Measurements from ENCODE around the gene ISY1.
"Not testable (repeated sequence)": the region's sequence is repeated elsewhere in the genome, so short reads cannot be mapped to it uniquely, and the experiment has no call there.

ISY1 gene

DNA sequence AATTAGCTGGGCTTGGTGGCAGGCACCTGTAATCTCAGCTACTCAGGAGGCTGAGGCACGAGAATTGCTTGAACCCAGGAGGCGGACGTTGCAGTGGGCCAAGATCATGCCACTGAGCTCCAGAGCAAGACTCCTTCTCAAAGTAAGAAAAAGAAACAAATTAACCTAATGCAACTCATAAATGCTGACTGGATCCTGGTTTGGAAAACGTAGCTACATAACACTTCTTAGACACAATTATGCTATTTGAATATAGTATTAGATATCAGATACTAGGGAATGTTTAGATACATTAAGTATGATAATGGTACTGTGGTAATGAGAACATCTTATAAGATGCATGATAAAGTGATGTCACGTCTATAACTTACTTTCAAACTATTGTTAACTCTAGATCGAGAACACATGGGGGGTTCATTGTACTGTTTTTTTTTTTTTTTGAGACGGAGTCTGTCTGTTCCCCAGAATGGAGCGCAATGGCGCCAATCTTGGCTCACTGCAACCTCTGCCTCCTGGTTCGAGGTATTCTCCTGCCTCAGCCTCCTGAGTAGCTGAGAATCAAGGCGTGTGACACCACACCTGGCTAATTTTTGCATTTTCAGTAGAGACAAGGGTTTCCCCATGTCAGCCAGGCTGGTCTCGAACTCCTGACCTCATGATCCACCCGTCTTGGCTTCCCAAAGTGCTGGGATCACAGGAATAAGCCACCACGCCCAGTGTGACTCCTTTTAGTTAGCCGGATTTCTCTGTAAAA lies 5.9 kb upstream of the ISY1 start:
- no peak for DNase-seq (ENCODE audit: low read depth in 2 of 2, low spot score in 1 of 2)

DNA sequence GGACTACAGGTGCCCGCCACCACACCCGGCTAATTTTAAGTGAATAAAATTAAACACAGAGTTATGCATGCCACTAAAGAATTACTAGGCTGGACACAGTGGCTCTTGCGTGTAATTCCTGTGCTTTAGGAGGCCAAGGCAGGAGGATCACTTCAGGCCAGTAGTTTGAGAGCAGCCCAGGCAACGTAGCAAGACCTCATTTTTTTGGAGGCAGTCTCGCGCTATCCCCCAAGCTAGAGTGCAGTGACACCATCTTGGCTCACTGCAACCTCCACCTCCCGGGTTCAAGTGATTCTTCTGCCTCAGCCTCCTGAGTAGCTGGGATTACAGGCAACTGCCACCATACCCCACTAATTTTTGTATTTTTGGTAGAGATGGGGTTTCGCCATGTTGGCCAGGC lies 4.7 kb upstream of the ISY1 start:
- not testable (repeated sequence) for DNase-seq (ENCODE audit: low read depth in 2 of 2, low spot score in 1 of 2)

DNA sequence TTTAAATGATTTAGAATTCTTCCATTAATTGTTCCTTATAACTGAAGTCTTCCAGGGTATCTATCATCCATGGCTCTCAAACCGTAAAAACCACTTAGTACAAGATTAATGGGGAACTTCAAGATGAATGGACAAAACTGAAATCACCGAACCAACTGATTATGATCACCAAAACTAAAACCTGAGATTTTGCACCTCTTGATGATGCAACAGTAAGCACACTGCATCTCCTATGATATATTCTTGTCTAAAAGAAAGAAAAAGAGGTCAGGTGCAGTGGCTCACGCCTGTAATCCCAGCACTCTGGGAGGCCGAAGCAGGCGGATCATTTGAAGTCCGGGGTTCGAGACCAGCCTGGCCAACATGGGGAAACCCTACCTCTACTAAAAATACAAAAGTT lies 3.6 kb upstream of the ISY1 start:
- no peak for DNase-seq (ENCODE audit: low read depth in 2 of 2, low spot score in 1 of 2)

DNA sequence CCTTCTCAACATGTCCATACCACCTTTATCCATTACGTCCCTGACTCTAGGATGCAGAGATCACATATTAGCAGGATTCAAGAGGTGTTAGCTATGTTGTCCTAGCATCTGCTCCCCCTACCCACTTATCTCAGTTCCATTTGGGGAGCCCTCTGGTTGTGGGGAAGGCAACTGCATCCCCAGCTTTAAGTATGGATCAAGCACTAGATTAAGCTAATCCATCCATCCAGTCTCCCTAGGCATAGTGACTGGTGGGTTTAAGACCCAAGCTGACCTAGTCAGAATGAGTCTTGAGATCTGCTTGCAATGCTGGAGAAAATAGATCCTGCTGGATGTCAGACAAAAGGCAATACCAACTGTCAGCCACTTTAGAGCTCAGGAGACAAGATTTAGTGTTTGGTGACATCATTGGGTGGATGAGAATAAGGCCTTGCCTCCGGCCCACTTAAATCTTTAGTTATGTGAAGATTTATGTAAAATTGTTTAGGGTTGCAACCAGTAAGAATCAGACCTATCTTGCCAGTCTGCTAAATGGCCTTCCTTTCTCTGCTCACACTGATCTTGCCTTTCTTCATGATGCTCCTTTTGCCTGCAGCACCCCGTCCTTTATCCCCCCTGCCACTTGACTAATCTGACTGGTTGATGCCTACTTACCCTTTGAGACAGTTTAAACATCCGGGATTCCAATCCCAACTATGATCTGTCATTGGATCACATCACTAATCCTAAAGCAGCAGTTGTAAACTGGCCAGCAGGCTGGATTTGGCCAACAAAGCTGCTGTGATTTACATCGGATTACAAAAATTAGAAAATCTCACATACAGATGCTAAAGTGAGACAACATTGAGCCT lies 2.1 kb upstream of the ISY1 start:
- DNase-seq (ENCODE audit: low read depth in 2 of 2, low spot score in 1 of 2), result no peak

DNA sequence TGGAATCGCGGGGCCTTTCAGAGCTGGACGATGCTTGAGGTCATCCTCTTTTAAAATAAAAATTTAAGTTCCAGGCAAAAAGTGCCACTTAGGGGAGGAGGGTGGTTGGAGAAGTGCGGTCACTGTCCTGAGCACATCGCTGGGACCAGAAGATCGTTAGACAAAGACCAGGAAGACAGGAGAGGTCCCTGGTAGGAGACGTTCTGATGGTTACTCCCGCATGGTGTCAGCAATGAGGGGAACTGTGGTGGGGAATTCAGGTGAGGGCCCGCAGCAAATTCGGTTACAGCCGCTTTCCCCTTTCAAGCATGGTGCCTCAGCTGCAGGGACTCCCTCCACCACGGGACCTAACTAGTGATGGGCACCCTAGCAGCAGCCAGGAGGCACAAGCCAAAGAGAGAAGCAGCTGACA lies 1.0 kb upstream of the ISY1 start:
- DNase-seq (ENCODE audit: low read depth in 2 of 2, low spot score in 1 of 2), result no peak

DNA sequence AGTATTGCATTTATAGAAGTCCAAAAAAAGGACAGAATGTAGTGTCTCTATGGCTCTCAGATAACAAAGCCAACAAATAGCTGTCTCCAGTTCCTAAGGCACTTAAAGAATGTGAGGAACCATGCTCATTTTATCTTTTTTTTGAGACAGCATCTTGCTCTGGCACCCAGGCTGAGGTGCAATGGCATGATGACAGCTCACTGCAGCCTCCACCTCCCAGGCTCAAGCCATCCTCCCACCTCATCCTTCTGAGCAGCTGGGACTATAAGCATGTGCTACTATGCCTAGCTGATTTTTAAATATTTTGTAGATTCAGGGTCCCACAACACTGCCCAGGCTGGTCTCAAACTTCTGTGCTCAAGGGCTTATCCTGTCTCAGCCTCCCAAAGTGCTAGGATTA lies 16.1 kb downstream of the ISY1 start:
- DNase-seq (ENCODE audit: low read depth in 2 of 2, low spot score in 1 of 2), result no peak

DNA sequence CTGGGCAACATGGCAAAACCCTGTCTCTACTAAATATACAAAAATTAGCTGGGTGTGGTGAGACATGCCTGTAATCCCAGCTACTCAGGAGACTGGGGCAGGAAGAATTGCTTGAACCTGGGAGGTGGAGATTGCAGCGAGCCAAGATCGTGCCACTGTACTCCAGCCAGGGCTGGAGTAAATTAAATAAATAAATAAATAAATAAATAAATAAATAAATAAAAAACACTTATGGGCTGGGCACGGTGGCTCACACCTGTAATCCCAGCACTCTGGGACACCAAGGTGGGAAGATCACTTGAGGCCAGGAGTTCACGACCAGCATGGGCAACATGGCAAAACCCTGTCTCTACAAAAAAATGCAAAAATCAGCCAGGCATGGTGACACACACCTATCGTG lies 19.9 kb downstream of the ISY1 start:
- not testable (repeated sequence) for DNase-seq (ENCODE audit: low read depth in 2 of 2, low spot score in 1 of 2)

DNA sequence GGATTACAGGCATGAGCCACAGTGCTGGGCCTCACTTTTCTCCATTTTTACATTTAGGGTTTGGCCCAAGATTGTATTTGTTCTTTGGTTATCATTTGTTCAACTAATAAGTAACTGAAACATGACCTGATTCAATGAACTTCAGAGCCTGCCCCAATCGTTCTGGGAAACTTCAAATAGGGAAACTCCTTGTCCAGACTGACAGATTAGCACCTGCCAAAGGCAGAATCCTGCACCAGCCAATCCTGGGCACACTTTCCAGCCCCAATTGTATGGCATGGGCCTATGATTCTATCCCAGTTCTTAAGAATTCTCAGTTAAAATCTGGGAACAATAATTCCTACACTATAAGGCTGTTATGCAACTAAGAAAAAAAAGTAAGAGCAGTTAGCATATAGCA lies 21.0 kb downstream of the ISY1 start:
- no peak for DNase-seq (ENCODE audit: low read depth in 2 of 2, low spot score in 1 of 2)

DNA sequence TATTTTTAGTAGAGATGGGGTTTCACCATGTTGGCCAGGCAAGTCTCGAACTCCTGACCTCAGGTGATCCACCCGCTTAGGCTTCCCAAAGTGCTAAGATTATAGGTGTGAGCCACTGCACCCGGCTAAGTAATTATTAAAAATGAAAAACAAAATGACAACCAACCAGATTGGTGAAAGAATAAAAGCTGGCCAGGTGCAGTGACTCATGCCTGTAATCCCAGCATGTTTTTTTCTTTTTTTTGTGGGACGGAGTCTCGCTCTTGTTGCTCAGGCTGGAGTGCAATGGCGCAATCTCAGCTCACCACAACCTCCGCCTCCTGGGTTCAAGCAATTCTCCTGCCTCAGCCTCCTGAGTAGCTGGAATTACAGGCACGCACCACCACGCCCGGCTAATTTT lies 24.6 kb downstream of the ISY1 start:
- DNase-seq (ENCODE audit: low read depth in 2 of 2, low spot score in 1 of 2), result not testable (repeated sequence)

DNA sequence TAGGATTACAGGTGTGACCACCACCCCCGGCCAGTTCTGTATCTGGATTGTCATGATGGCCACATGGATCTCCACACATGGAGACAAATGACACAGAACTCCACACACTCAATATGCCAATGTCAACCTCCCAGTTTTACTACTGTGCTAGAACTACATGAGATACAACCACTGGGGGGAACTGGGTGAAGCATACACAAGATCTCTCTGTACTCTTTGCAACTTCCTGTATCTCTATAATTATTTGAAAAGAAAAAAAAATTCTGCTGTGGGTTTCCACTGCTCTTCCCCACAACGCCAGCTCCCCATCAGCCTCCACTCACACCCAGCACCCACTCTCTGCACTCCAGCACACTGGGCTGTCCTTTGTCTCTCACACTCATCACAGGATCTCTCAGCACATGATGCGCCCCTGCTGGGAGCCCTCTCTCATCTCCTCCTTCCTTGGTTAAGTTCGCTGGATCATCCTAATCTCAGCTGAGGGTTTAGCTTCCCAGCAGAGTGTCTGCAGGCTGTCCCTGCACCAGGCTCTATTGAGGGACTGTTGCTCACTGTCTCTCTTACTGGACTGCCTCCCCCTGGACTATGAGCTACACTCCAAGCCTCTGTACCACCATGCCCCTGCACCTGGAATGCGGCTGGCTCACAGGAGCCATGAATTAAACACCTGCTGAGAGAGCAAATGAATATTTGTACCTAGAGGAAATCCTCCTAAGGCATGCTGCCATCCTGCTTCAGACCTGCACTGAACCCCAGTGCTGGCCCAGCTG lies 28.6 kb downstream of the ISY1 start:
- DNase-seq (ENCODE audit: low read depth in 2 of 2, low spot score in 1 of 2), result no peak

DNA sequence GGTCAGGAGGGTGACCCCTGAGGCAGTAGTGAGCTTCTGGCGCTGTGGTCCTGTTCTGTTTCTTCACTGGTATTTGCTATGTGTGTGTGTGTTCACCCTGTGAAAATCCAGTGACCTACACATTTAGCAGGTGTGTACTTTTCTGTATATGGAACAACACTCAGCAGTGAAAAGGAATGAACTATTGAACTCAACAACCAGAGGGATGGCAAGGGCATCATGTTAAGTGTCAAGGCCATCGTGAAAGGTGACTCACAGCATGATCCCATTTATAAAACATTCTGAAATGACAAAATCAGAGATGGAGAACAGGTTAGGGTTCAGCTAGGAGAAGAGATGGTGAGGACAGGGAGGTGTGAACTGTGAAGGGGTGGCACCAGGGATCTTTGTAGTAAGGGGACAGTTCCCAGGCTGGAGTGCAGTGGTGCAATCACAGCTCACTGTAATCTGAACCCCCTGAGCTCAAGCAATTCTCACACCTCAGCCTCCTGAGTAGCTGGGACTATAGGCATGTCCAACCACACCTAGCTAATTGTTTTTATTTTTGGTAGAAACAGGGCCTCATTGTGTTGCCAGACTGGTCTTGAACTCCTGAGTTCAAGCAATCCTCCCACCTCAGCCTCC lies 29.3 kb downstream of the ISY1 start:
- DNase-seq (ENCODE audit: low read depth in 2 of 2, low spot score in 1 of 2), result no peak

DNA sequence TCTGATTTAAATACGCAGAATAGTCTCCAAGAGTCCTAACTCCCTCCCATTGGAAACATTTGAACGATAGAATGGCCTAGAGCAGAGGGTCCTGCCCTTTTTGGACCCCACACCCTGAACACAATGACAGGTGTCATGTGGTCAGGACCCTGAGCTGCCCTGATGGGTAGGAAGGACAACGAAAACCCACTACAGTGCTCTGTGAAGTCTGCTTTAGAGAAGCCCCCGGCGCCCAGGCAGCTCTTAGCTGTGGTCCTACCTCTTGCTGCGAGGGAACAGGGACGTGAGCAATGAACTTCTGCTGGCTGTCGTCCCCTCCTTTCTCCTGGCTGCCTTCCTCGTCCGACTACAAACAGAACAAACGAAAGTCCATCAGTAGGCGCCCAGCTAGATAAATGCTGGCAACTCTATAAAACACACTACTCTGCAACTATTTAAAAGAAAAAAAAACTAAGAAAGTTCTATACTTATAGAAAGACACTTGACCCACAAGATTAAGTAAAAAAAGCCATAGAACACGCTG lies 30.5 kb downstream of the ISY1 start:
- no peak for DNase-seq (ENCODE audit: low read depth in 2 of 2, low spot score in 1 of 2)

DNA sequence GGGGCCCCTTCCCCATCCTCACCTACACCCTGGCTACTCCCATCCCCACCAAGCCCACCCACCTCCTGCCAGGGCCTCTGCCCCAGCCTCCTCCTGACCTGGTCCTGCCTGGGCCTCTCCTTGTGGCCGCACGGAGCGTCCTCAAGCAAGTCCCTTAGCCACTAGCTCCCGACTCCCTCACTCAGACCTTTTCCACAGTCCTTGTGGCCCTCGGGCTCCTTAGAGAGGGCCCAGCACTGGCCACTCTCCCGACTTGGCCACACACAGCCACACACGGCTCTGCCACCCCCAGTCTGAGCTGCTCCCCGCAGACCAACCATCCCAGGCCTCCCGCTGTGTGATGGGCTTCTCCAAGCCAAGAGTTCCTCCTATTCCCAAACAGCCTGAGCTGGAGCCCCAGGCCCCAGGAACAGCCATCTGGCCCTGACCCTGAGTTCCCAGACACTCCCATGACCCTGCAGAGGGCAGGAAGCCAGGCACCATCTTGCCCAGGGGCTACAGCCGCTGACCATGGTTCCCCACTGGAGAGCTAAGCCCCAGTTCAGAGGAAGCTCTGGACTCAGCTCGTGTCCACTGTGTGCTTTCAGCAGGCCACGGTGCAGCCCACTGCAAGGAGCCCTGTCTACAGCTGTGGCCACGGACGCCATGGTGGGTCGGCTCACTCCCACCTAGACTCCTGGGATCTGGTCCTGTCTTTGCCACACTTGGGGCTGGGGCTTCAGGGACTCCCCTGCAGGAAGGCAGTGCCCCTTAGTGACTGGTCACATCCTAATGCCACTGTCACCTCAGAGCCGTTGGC lies 32.3 kb downstream of the ISY1 start:
- no peak for DNase-seq (ENCODE audit: low read depth in 2 of 2, low spot score in 1 of 2)

DNA sequence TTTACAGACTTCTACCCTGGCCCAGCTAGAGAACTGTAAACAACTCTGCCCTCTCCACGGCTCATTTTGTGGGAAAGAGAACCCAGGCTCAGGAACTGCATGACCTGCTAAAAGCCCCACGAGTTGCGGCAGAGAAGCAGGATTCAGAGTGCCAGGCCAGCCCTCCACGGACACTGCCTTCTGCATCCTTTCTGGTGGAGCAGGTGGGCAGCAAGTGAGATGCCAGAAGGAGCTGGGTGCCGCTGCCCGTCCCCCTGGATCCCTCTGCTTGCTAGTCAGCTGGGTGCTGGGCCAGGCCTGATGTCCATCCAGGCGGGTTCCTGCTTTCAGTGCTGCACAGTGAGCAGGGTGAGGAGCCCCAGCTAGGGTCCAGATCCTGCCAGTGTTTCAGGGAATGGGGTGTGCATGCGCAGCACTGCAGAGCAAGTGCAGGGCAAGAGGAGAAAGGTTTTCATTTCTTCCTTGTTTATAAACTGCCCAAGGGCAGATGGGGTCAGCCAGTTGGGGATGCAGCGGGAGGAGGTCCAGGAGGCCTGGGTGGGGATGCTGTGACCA lies 34.1 kb downstream of the ISY1 start:
- no peak for DNase-seq (ENCODE audit: low read depth in 2 of 2, low spot score in 1 of 2)

DNA sequence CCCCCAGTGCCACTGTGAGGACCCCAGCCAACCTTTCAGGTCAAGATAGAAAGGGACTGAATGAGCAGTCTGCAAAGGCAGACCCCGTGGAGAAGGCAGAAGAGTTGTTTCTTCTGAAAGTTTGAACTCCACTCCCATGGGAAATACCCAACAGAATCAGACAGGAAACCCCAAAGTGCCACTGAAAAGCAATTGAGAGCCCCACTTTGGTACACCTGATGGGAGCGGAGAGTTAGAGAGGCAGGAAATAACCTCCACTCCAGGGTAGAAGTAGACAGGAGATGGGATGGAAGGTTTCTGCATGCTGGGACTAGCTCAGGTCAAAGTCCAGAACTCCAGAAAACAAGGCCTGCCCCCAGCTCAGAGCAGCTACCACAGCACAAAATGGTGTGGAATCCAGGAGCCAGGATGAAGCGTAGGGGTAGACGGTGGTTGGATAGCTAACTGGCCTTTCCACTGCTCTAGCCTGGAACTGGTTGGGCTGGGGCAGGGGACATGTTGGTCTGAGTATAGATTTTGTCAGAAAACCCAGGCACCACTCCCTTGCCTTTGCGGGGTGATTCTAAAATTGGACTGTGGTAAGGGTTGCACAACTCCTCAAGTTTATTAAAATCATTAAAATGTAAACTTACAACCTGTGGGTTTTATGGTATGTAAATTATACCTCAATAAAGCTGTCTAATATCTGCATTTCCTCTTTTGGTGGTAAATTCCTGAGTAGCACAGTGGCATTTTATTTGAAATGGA lies 37.4 kb downstream of the ISY1 start:
- no peak for DNase-seq (ENCODE audit: low read depth in 2 of 2, low spot score in 1 of 2)

DNA sequence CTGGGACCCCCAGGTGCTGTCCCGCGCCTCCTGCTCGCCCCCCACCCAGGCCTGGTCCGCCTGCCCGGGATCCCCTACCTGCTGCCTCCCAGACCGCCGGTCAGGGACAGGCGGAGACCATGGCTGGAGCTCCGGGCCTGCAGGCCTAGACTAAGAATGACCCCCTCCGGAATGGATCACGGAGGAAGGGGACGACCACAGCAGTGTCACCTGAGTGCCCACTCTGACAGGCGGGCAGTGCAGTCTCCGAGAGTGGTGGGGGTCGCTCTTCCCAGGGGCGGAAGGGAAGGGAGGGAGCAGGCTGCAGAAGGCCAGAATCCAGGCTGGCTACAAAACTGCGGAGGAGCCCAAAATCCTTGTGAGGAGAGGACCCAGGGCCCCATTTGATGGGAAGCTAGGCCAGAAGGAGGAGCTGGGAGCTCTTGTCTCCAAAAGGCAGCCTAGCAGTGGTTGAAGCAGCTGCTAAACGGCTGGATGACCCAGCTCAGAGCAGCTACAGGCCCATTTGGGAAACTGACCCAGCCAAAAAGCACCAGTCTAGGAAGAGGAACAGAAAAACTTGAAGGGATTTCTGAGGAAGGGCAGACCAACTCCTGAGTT lies 38.4 kb downstream of the ISY1 start:
- DNase-seq (ENCODE audit: low read depth in 2 of 2, low spot score in 1 of 2), result no peak

DNA sequence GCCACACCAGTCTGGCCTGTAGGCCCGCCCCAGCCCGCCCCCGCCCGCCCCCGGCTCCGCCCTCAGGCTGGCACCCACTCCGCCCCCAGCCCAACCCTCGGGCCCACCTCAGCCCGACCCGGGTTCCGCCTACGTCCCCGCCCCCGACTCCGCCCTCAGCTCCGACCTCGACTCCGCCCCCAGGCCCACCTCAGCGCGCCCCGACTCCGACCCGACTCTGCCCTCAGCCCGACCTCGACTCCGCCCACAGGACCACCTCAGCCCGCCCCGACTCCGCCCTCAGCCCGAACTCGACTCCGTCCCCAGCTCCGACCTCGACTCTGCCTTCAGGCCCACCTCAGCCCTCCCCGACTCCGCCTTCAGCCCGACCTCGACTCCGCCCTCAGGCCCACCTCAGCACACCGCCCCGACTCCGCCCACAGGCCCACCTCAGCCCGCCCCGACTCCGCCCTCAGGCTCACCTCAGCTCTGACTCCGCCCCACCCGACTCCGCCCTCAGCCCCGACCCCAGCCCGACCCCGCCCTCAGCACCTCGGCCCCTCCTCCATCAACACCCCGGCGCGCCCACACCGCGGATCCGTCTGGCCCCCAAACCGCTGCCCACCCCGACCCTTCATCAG lies 39.0 kb downstream of the ISY1 start, which contains the start of gene RAB43:
RAB43 (minus strand) TSS at position 13 of the 620 bp plus-strand sequence. CDS start 315 bp downstream, outside the sequence.
- DNase-seq (ENCODE audit: low read depth in 2 of 2, low spot score in 1 of 2), result peak; percentile 81
